DOHH2 (cell line): ENCODE results near the gene MCC.

Experiments
- H3F3A ChIP-seq: fragments of 200-600 bp; sonication (generic), shearing (Covaris generic); 2 replicates; pipeline ENCODE4 v1.6.0; 2016; ENCODE audit warnings: antibody characterized with exemption, mild to moderate bottlenecking; ENCODE audit not compliant: control insufficient read depth, insufficient read depth
- H3K27ac ChIP-seq: fragments of 200-600 bp; sonication (generic); 2 replicates; pipeline ENCODE4 v1.5.1; 2014; ENCODE audit warnings: low read depth, mild to moderate bottlenecking, low read length, moderate library complexity
- H3K27me3 ChIP-seq: fragments of 200-600 bp; sonication (generic); 2 replicates; pipeline ENCODE4 v1.6.1; 2014; ENCODE audit warnings: mild to moderate bottlenecking, low read length, mixed read lengths; ENCODE audit not compliant: control insufficient read depth
- H3K36me3 ChIP-seq: fragments of 200-600 bp; sonication (generic); 2 replicates; pipeline ENCODE4 v1.6.1; 2014; ENCODE audit warnings: mild to moderate bottlenecking, low read length, moderate library complexity, mixed read lengths; ENCODE audit not compliant: control insufficient read depth
- H3K4me1 ChIP-seq: fragments of 200-600 bp; sonication (generic); 2 replicates; pipeline ENCODE4 v1.6.1; 2014; ENCODE audit warnings: mild to moderate bottlenecking, low read length, mixed read lengths; ENCODE audit not compliant: control insufficient read depth
- H3K4me2 ChIP-seq: fragments of 200-600 bp; sonication (generic); 2 replicates; pipeline ENCODE4 v1.6.0; 2014; ENCODE audit warnings: mild to moderate bottlenecking, low read length, moderate library complexity
- H3K4me3 ChIP-seq: fragments of 200-600 bp; sonication (generic); 2 replicates; pipeline ENCODE4 v1.5.1; 2014; ENCODE audit warnings: mild to moderate bottlenecking, low read length, mixed read lengths
- H3K79me2 ChIP-seq: fragments of 200-600 bp; sonication (generic); 2 replicates; pipeline ENCODE4 v1.6.1; 2014; ENCODE audit warnings: mild to moderate bottlenecking, low read length, mixed read lengths; ENCODE audit not compliant: control insufficient read depth
- H3K9me2 ChIP-seq: fragments of 200-600 bp; sonication (generic); replicated peaks from 2 replicates; pipeline ENCODE4 v1.6.1; 2014; ENCODE audit warnings: mild to moderate bottlenecking, low read length, mixed read lengths; ENCODE audit not compliant: control insufficient read depth
- H3K9me3 ChIP-seq: fragments of 200-600 bp; sonication (generic); 2 replicates; pipeline ENCODE4 v1.6.1; 2014; ENCODE audit warnings: antibody characterized with exemption, low read length, mixed read lengths; ENCODE audit not compliant: control insufficient read depth, insufficient read depth
- H4K20me1 ChIP-seq: fragments of 200-600 bp; sonication (generic); 2 replicates; pipeline ENCODE4 v1.6.0; 2014; ENCODE audit warnings: low read depth, mild to moderate bottlenecking, antibody characterized with exemption, low read length, moderate library complexity; ENCODE audit not compliant: control insufficient read depth, insufficient read depth
- EZH2phosphoT487 ChIP-seq: fragments of 200-600 bp; sonication (generic); IDR thresholded peaks from 2 replicates; pipeline ENCODE4 v1.6.1; 2017; ENCODE audit warnings: borderline replicate concordance, mild to moderate bottlenecking, antibody characterized with exemption, low read length, moderate library complexity, mixed read lengths
- TF ChIP-seq, protein P1 (sequence below): fragments of 200-600 bp; sonication (generic); IDR thresholded peaks from one replicate; pipeline ENCODE4 v1.5.1; 2014; ENCODE audit warnings: antibody characterized with exemption, mild to moderate bottlenecking, low read depth, low read length; ENCODE audit not compliant: poor library complexity, severe bottlenecking

Gene MCC

DNA sequence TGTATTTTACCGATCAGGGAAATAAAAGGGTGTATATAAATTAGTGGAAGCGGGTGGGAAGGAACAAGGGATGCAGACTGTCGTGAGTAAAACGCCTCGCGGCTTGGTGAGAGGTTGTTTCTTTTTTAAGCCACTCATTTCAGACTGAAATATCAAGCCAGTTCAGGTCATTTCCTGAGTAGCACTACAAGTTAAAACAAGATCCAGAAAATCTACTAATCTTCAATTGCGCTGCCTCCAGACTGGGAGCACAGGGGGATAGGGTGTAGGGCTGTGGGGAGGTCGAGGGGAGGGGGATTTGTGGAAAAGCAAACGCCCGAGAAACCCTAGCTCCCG is 194.3 kb downstream of the MCC start:
- H4K20me1 ChIP-seq = no peaks in the 10 kb centered on the region

DNA sequence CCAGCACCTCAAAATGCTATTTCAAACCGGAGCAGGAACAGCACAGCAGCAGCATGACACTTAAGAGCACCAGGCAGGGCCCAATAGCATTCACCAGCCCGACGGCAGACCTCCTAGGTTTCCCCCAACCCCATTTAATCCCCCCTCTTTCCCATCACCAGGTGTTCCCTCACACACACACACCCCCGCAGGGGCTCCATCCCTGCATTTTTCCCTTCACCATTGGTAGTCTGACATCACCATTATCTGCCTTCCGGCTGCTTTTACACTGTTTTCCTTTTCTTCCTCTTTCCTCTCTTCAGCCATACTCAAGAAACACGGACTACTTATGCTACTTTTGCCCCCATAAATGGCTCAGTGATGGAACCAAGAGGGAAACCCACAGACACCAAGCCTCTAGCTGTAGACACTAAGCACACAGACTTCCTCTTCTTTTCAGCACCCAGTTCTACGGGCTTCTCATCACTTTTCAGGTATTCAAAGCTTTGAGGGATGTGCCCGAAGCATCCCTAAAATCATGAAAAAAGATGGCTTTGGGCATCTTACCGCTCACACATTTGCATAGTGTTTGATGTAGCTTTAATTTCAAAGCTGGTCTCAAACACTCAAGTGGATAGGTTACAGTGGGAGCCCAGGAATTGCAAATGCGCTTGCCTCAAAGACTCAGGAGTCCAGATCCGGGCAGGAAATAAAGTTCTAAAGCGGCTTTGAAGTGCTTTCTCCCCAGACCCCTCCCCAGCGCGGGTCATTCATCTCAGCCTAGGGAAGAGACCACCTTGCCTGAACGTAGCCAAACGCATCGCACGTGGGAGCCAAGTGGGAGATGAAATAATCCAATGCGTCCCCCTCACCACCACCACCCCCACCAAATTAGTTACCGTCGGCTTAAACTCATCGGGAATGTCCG is 194.9 kb downstream of the MCC start:
- Histone ChIP-seq H3K27me3 (peaks cover 59% of the 10 kb centered on the region), H3K36me3 (no peaks in the 10 kb centered on the region), H3F3A (no peaks in the 10 kb centered on the region), H3K79me2 (no peaks in the 10 kb centered on the region), H3K4me3 (peak overlapping the region; percentile 74), H3K4me2 (peak overlapping the region; percentile 76), H3K9me2 (no peaks in the 10 kb centered on the region), H3K9me3 (no peaks in the 10 kb centered on the region), H4K20me1 (no peaks in the 10 kb centered on the region), H3K4me1 (peaks cover 22% of the 10 kb centered on the region), H3K27ac (no peak overlapping the region)
- TF ChIP-seq, protein P1, sequence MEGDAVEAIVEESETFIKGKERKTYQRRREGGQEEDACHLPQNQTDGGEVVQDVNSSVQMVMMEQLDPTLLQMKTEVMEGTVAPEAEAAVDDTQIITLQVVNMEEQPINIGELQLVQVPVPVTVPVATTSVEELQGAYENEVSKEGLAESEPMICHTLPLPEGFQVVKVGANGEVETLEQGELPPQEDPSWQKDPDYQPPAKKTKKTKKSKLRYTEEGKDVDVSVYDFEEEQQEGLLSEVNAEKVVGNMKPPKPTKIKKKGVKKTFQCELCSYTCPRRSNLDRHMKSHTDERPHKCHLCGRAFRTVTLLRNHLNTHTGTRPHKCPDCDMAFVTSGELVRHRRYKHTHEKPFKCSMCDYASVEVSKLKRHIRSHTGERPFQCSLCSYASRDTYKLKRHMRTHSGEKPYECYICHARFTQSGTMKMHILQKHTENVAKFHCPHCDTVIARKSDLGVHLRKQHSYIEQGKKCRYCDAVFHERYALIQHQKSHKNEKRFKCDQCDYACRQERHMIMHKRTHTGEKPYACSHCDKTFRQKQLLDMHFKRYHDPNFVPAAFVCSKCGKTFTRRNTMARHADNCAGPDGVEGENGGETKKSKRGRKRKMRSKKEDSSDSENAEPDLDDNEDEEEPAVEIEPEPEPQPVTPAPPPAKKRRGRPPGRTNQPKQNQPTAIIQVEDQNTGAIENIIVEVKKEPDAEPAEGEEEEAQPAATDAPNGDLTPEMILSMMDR = no peak
- peak; percentile 69; the same call in 1 of the 2 replicates for TF ChIP-seq EZH2phosphoT487

More for the DNA sequence above, 194.3 kb downstream of the MCC start:
- TF ChIP-seq, protein P1 = no peak
- no peak for TF ChIP-seq EZH2phosphoT487
- Histone ChIP-seq H3K79me2 (no peaks in the 10 kb centered on the region), H3K4me1 (peaks cover 22% of the 10 kb centered on the region), H3K4me3 (peak overlapping the region; percentile 74), H3K9me2 (no peaks in the 10 kb centered on the region), H3K36me3 (no peaks in the 10 kb centered on the region), H3K4me2 (peak overlapping the region; percentile 76), H3F3A (no peaks in the 10 kb centered on the region), H3K27me3 (peaks cover 57% of the 10 kb centered on the region), H3K27ac (no peak overlapping the region), H3K9me3 (no peaks in the 10 kb centered on the region)

DNA sequence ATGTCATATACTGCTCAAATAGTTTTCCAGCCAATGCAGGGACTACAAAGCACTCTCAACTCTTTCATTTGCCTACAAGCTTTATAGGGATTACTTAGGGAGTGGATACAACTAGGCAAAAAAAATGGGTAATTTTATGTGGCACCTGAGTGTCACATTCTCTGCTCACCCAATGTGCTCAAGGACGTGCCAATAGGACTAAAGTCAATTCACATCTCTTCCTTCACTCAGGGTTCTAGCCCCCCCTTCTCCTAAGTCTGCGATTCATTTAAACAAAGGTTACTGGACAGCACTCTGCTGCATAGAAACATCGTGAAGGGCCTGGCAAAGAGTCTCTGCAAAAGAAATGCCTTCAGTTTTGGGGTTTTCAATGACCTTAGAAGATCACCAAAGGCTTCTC is 195.8 kb downstream of the MCC start:
- peaks cover 22% of the 10 kb centered on the region for H3K4me1 ChIP-seq
- no peaks in the 10 kb centered on the region for H3K9me2 ChIP-seq
- H3K27me3 ChIP-seq = peaks cover 60% of the 10 kb centered on the region
- H3K4me2 ChIP-seq = no peak overlapping the region
- H3K27ac ChIP-seq = no peak overlapping the region
- H4K20me1 ChIP-seq = no peaks in the 10 kb centered on the region
- H3K9me3 ChIP-seq = no peaks in the 10 kb centered on the region
- H3K79me2 ChIP-seq = no peaks in the 10 kb centered on the region
- no peaks in the 10 kb centered on the region for H3F3A ChIP-seq
- TF ChIP-seq EZH2phosphoT487 = no peak
- TF ChIP-seq, protein P1 = no peak
- H3K36me3 ChIP-seq = no peaks in the 10 kb centered on the region
- no peak overlapping the region for H3K4me3 ChIP-seq
